Activated CD4-positive, alpha-beta T cell treated with anti-CD3 and anti-CD28 coated beads, Interleukin-2, Interleukin-6, amounts not matched to agents 100 ng/mL and 50 ng/mL, durations not matched to agents 16 hours and 8 hours (primary cell): ENCODE results near the gene PPP1R12C.
A peak's percentile ranks its signal among the peaks of the same experiment; 100 is the strongest.

Experiments
- DNase-seq: peaks from one replicate; pipeline ENCODE4 v3.0.0-alpha.2; 2020

Gene PPP1R12C

DNA sequence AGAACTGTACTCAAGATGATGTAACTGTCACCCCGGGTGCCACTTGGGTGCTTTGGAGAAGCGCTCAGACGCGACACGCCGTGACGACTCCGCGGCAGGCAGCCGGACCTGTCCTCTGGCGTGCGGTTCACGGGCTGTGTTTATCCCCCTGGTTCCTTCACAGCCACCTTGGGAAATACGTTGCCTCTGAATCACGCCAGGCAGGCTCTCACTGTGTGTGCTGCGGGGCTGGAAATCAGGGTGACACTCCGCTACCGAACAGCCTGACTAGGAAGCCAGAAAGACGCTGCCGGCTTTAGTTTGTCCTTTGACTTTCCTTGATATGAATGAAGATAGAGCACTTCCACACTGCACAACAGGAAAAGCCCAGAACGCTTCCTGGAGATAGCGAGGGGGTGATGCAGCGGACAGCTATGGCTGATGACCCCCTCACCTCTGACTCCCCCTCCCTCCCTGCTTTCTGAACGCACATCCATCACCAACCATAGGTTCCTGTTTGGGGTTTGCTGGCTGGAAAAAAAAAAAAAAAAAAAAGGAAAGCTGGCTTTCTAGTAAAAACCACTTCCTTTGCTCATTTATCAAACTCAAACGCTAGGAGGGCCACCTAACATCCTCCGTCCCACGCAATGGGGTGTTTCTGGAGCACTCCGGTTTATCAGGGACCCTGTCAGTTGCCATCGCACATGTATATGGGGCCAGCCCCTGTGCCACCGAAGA is 75.7 kb downstream of the PPP1R12C start:
- peak; percentile 38 for DNase-seq

DNA sequence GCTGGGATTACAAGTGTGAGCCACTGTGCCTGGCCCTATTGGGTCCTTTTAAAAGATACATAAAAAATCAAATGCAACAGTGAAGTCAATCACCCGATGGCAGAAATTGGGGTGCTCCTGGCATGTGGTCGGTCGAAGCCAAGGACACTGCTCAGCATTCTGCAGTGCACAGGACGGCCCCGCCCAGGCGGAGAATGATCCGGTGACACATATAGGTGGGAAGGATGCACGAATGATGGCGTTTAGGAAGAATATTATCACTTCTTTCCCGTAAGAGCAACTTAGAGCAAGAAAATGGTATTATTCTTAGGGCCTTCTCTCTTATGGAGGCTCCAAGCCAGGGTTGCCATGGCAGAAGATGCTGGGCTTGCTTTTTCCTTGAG is 76.2 kb downstream of the PPP1R12C start:
- DNase-seq: no peak
